ENCODE measurements around the gene ABCC2. TPM values are rescaled to one million over a fixed set of nuclear protein-coding genes. Genes with fewer than 3 reads are reported as not detected.

Gene ABCC2
- total and polyA plus RNA-seq, 8 donors: 0.67 to 1.7 (median 1.1) TPM

DNA sequence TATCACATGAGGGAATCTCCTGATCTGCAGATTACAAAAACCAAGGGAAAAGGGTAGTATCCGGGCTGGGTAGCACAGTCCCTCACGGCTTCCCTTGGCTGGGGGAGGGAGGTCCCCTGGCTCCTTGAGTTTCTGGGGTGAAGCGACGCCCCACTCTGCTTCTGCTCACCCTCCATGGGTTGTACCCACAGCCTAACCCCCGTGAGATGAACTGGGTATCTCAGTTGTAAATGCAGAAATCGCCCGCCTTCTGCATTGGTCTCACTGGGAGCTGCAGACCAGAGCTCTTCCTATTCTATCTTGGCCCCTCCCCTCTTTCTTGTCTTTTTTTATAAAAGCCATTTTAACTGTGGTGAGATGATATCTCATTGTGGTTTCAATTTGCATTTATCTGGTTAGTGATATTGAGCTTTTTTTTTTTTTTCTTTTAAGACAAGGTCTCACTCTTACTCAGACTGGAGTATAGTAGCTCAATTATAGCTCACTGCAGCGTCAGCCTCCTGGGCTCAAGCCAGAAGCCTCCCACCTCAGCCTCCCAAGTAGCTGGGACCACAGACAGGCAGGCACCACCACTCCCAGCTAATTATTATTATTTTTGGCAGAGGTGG is 87.8 kb downstream of the ABCC2 start:
- intact Hi-C loops (cut with DNase I): no loop called here
- H3K27ac ChIP-seq: no peak overlapping the region
- no peaks in the 10 kb centered on the region for H3K4me1 ChIP-seq
- no peak for ATAC-seq
- TF ChIP-seq, protein P1, sequence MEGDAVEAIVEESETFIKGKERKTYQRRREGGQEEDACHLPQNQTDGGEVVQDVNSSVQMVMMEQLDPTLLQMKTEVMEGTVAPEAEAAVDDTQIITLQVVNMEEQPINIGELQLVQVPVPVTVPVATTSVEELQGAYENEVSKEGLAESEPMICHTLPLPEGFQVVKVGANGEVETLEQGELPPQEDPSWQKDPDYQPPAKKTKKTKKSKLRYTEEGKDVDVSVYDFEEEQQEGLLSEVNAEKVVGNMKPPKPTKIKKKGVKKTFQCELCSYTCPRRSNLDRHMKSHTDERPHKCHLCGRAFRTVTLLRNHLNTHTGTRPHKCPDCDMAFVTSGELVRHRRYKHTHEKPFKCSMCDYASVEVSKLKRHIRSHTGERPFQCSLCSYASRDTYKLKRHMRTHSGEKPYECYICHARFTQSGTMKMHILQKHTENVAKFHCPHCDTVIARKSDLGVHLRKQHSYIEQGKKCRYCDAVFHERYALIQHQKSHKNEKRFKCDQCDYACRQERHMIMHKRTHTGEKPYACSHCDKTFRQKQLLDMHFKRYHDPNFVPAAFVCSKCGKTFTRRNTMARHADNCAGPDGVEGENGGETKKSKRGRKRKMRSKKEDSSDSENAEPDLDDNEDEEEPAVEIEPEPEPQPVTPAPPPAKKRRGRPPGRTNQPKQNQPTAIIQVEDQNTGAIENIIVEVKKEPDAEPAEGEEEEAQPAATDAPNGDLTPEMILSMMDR (IDR thresholded peaks at IDR 0.05): no peak
- WGBS, 2 donors: 81 to 84% methylated on average over 8 of the region's 8 CpGs
- no peaks in the 10 kb centered on the region for H3K27me3 ChIP-seq
- DNase-seq: no peak
- H3K36me3 ChIP-seq: no peaks in the 10 kb centered on the region
- H3K9me3 ChIP-seq: no peaks in the 10 kb centered on the region
- no peak overlapping the region for H3K4me3 ChIP-seq
- FAIRE-seq: no peak

DNA sequence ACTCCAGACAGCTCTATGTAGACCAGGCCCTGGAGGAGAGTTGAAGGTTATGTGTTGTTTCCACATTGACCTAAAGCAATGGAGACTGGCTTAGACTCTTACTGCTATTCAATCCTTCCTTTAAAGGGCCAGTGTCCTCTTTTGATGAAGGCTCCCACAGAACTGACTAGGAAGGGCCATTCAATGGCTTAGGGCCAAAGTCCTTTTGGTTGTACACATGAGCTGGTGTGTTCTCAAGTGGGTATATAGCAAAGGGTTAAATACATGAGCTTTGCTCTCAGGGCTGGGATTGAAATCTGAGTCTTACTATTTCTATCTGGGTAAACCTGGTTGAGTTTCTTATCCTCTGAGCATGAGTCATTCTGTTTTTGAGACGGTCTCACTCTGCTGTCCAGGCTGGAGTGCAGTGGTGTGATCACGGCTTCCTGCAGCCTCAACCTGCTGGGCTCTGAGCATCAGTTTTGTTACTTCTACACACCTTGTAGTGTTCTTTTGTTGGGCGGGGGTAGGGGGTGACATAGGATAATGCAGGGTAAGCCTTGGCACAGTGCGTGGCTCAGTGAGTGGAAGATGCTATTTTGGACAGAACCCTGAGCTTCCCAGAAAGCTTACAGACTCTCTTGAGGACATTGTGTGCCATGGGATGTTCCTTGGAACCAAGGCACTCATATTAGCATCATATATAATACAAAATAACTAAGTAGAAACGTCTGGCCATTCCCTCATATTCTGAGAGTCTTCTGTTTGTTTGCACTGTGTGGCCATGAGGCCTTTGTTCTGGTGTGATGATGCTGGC is 90.1 kb downstream of the ABCC2 start:
- no peak overlapping the region for H3K27ac ChIP-seq
- no peak overlapping the region for H3K4me3 ChIP-seq
- ATAC-seq (peak; percentile 22 to 44 (median 34)), DNase-seq (no peak), FAIRE-seq (no peak)
- intact Hi-C loops (cut with DNase I): no loop called here
- no peaks in the 10 kb centered on the region for H3K4me1 ChIP-seq
- no peaks in the 10 kb centered on the region for H3K27me3 ChIP-seq
- TF ChIP-seq, protein P1 (IDR thresholded peaks at IDR 0.05): no peak
- H3K9me3 ChIP-seq: no peaks in the 10 kb centered on the region
- 51 to 57% methylated on average over 5 of the region's 5 CpGs for WGBS, 2 donors
- H3K36me3 ChIP-seq: peaks cover 0 to 21% (median 6%) of the 10 kb centered on the region in 3 donors

DNA sequence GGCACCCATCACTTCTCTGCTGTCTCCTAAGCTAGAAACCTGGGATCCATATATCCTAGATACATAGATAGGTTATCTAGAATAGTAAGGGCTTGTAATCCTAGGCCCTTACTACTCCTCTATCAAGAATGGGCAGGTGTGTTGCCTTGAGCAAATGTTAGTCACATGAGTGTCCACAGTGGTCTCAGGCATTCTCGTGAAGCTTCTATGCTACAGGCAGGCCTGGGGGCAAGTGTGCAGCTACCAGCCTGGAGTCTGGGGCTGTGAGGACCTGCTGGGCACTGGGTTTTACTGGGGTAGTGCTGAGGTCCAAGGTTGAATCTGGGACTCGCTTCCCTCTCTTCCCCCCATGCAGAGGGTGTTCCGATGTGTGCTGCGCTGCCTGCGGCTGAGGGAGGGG is 91.4 kb downstream of the ABCC2 start:
- DNase-seq: no peak
- no peak overlapping the region for H3K4me3 ChIP-seq
- ATAC-seq: peak in 1 of 4 donors; percentile 20
- intact Hi-C loops (cut with DNase I): no loop called here
- H3K27ac ChIP-seq: no peak overlapping the region
- H3K4me1 ChIP-seq: no peaks in the 10 kb centered on the region
- H3K27me3 ChIP-seq: no peaks in the 10 kb centered on the region
- peaks cover 0 to 33% (median 17%) of the 10 kb centered on the region in 3 donors for H3K36me3 ChIP-seq
- TF ChIP-seq, protein P1 (IDR thresholded peaks at IDR 0.05): no peak
- WGBS, 2 donors: 94 to 99% methylated on average over 5 of the region's 5 CpGs
- FAIRE-seq: no peak
- no peaks in the 10 kb centered on the region for H3K9me3 ChIP-seq

DNA sequence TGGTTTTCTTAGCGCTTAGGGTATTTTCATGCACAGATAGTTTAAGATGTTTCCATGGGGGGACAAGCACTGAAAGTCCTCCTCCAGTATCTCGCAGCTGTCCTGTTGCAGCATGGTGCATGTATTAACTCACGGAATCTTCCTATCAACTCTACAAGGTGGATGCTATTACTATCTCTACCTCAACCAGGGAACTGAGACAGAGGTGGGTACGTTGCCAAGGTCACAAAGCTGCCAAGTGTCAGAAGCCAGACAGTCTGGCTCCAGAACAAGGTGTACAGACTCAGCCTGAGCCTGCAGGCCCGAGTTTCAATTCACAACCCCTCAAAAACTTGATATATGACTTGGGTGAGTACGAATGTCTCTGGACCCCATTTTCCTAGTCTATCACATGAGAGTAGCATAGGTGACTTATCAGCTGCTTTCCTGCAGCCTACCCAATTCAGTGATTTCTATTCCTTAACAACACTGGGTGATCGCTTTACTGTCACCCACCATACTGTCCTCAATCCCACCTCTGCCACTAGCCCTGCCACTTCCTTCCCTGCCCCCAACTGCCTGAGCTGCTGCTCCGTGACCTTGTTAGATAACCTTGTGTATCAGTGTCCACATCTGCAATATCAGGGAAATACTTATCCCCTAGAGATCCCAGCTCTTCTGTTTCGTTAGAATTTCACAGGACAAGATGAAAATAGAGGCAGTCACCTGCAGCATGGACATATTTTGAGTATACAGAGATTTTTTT is 92.1 kb downstream of the ABCC2 start:
- H3K9me3 ChIP-seq: no peaks in the 10 kb centered on the region
- DNase-seq (peak in 2 of 6 donors; percentile 11 to 48), ATAC-seq (peak in 3 of 4 donors; percentile 33 to 65 (median 55)), FAIRE-seq (no peak)
- H3K27ac ChIP-seq: no peak overlapping the region
- TF ChIP-seq, protein P1 (IDR thresholded peaks at IDR 0.05): no peak
- H3K27me3 ChIP-seq: no peaks in the 10 kb centered on the region
- H3K4me3 ChIP-seq: no peak overlapping the region
- intact Hi-C loops (cut with DNase I): no loop called here
- WGBS, 2 donors: 60 to 63% methylated on average over 9 of the region's 9 CpGs
- H3K36me3 ChIP-seq: peaks cover 0 to 38% (median 24%) of the 10 kb centered on the region in 3 donors
- no peaks in the 10 kb centered on the region for H3K4me1 ChIP-seq
